Kidney (tissue), 14 donors: ENCODE data around the gene ARHGAP42. TPM values are rescaled to one million over a fixed set of nuclear protein-coding genes. Genes with fewer than 3 reads are reported as not detected.
A peak's percentile ranks its signal among the peaks of the same experiment; 100 is the strongest.

Experiments used
- DNase-seq, 5 donors: peaks; one replicate each; pipeline ENCODE4 v3.0.0-alpha.2; 2013 to 2020
- FAIRE-seq: peaks from 2 replicates; lab custom pipeline; 2012; peaks lifted over from hg19 to GRCh38; lab: Jason Lieb, UNC
- H3K27ac ChIP-seq, 2 donors: one replicate each; pipeline ENCODE4 v1.7.0; 2013; ENCODE audit warnings: low read depth in 2 of 2, low read length in 2 of 2, inconsistent platforms in 1 of 2
- H3K27me3 ChIP-seq: one replicate; pipeline ENCODE4 v1.7.1; 2013; ENCODE audit warnings: low read length, inconsistent platforms; ENCODE audit not compliant: control insufficient read depth, insufficient read depth
- H3K36me3 ChIP-seq, 3 donors: one replicate each; pipeline versions ENCODE4 v1.7.0 to v1.7.1; 2013; ENCODE audit warnings: low read length in 3 of 3, control low read depth in 1 of 3, inconsistent platforms in 1 of 3; ENCODE audit not compliant: insufficient read depth in 3 of 3, control insufficient read depth in 2 of 3
- H3K4me1 ChIP-seq, 3 donors: one replicate each; pipeline versions ENCODE4 v1.7.0 to v1.7.1; 2013; ENCODE audit warnings: low read length in 3 of 3, inconsistent platforms in 1 of 3, low read depth in 1 of 3; ENCODE audit not compliant: control insufficient read depth in 2 of 3, insufficient read depth in 2 of 3
- H3K4me3 ChIP-seq, 3 donors: one replicate each; pipeline versions ENCODE4 v1.7.0 to v1.8.1; 2013; ENCODE audit warnings: low read length in 3 of 3, control low read depth in 1 of 3, inconsistent platforms in 1 of 3
- H3K9ac ChIP-seq, 3 donors: one replicate each; pipeline versions ENCODE4 v1.7.0 to v1.7.1; 2013; ENCODE audit warnings: low read length in 3 of 3, control low read depth in 1 of 3, inconsistent platforms in 1 of 3
- H3K9me3 ChIP-seq, 3 donors: one replicate each; pipeline versions ENCODE4 v1.7.0 to v1.7.1; 2013; ENCODE audit warnings: low read length in 3 of 3, control low read depth in 1 of 3, inconsistent platforms in 1 of 3; ENCODE audit not compliant: control insufficient read depth in 2 of 3, insufficient read depth in 1 of 3
- intact Hi-C: fragments of 100-400 bp; cut with DNase I; formaldehyde crosslinking; loops from one replicate; pipeline ENCODE4 v1.11.1; 2022
- polyA plus RNA-seq: library from polyadenylated mRNA; stranded (reverse); fragments of 350-450 nt; fragmentation: Illumina TruSeq; extraction: RNeasy Lipid Tissue Mini Kit (QIAGEN cat#74804); gene quantifications from one replicate; pipeline ENCODE4 v1.2.3, GENCODE V29; 2014; ENCODE audit warnings: low read depth, low replicate concordance; ENCODE audit not compliant: insufficient read depth
- total RNA-seq: library from RNA; stranded (reverse); fragmentation: NEBNext Ultra II Directional; extraction: Animal tissue kit (Norgen Biotek cat#: 25700); gene quantifications from one replicate; pipeline ENCODE4 v1.2.1, GENCODE V29; 2021
- TF ChIP-seq, protein P1 (sequence below): IDR thresholded peaks from 3 replicates; pipeline ENCODE4 v1.5.1; 2012; ENCODE audit warnings: mild to moderate bottlenecking, moderate library complexity, borderline replicate concordance; ENCODE audit not compliant: insufficient read depth; ENCODE audit errors: extremely low read depth
- donor health status: control.
- donor health status: control.
- donor health status: control.
- donor health status: control.
- donor health status: control.
- donor health status: DM: yes; HTN: yes; CAD: no.
- donor health status: Normal renal cell carcinoma (clear cell type).

ARHGAP42 gene
- total and polyA plus RNA-seq, 2 donors from 2014 or later: 4.2 to 18.9 TPM

DNA sequence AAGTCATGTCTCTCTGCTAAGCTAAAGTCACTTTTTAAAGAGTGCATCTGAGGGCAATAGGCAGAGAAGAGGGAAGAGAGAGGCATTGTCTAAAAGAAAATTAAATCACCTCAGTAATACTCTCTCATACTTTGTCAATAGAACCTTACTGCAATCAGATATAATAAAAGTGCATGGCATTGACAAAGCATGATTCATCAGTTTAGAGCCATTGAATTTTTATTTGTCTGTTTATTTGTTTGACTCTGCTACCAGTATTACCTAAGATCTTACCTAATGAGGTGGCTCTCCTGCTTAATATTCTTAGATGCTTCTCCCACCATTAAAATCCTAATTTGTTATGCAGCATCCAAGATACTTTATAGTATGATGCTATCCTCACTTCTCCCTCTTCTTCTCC is 233.5 kb downstream of the ARHGAP42 start:
- no peak overlapping the region for H3K9ac ChIP-seq
- FAIRE-seq: no peak
- intact Hi-C loops: no loop called here

GRCh38 chr11:100922121-100922520 is 235.0 kb downstream of the ARHGAP42 start:
- intact Hi-C loops: no loop called here
- FAIRE-seq (no peak), DNase-seq (no peak)
- no peak overlapping the region for H3K9ac ChIP-seq
- TF ChIP-seq, protein P1, sequence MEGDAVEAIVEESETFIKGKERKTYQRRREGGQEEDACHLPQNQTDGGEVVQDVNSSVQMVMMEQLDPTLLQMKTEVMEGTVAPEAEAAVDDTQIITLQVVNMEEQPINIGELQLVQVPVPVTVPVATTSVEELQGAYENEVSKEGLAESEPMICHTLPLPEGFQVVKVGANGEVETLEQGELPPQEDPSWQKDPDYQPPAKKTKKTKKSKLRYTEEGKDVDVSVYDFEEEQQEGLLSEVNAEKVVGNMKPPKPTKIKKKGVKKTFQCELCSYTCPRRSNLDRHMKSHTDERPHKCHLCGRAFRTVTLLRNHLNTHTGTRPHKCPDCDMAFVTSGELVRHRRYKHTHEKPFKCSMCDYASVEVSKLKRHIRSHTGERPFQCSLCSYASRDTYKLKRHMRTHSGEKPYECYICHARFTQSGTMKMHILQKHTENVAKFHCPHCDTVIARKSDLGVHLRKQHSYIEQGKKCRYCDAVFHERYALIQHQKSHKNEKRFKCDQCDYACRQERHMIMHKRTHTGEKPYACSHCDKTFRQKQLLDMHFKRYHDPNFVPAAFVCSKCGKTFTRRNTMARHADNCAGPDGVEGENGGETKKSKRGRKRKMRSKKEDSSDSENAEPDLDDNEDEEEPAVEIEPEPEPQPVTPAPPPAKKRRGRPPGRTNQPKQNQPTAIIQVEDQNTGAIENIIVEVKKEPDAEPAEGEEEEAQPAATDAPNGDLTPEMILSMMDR: no peak
- no peaks in the 10 kb centered on the region for H3K9me3 ChIP-seq
- no peak overlapping the region for H3K4me3 ChIP-seq
- H3K27me3 ChIP-seq: no peaks in the 10 kb centered on the region
- no peaks in the 10 kb centered on the region for H3K36me3 ChIP-seq
- H3K4me1 ChIP-seq: peaks cover 0 to 6% (median 0%) of the 10 kb centered on the region in 3 donors
- H3K27ac ChIP-seq: no peak overlapping the region

More for the DNA sequence above, 233.5 kb downstream of the ARHGAP42 start:
- peaks cover 0 to 6% (median 0%) of the 10 kb centered on the region in 3 donors for H3K4me1 ChIP-seq
- DNase-seq: no peak
- TF ChIP-seq, protein P1: no peak
- no peak overlapping the region for H3K4me3 ChIP-seq
- no peaks in the 10 kb centered on the region for H3K27me3 ChIP-seq
- H3K9me3 ChIP-seq: no peaks in the 10 kb centered on the region
- H3K36me3 ChIP-seq: no peaks in the 10 kb centered on the region
- H3K27ac ChIP-seq: no peak overlapping the region

DNA sequence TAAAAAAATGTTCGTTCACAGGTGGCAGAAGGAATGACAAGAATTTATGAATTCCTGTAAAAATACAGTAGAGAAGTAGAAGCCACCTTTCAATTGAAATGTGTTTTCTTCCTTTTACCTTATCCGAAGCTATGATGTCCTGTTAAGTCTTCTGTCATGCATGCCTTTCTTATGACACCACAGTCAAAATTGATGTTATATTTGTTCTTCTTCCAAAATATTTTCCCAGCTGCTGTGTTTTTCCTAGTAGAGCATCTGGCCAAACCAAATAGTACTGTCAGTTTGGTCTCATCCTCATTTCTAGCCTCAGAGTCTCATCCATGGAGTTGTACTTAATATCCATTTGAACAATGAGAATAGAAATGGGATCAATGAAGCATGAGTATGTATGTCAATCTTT is 236.5 kb downstream of the ARHGAP42 start:
- peak in 1 of 5 donors; percentile 15 for DNase-seq
- TF ChIP-seq, protein P1: no peak
- no peak overlapping the region for H3K9ac ChIP-seq
- intact Hi-C loops: no loop called here
- no peak for FAIRE-seq
- H3K27ac ChIP-seq: no peak overlapping the region
- H3K36me3 ChIP-seq: no peaks in the 10 kb centered on the region
- H3K4me3 ChIP-seq: no peak overlapping the region
- H3K4me1 ChIP-seq: peaks cover 0 to 6% (median 0%) of the 10 kb centered on the region in 3 donors
- H3K27me3 ChIP-seq: no peaks in the 10 kb centered on the region
- no peaks in the 10 kb centered on the region for H3K9me3 ChIP-seq

DNA sequence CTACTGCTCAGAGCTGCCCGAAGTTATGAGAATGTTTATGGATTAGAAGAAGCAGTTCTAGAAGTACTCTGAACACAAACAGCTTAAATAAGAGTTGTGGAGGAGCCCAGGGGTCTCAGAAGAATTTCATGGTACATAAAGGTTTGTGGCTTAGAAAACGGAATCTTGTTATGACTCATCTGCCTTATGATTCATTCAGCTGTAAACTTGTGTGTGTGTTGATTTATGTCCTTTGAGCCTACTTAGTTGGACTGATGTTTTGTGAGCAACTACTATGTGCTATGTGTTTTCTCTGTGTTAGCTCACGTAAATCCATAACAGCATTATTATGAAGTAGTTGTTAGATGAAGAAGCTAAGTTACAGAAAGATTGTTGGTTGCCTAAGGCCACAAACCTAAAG is 238.8 kb downstream of the ARHGAP42 start:
- no peaks in the 10 kb centered on the region for H3K36me3 ChIP-seq
- H3K4me1 ChIP-seq: no peaks in the 10 kb centered on the region
- no peaks in the 10 kb centered on the region for H3K27me3 ChIP-seq
- H3K4me3 ChIP-seq: no peak overlapping the region
- intact Hi-C loops: no loop called here
- no peak for FAIRE-seq
- no peak overlapping the region for H3K9ac ChIP-seq
- H3K9me3 ChIP-seq: no peaks in the 10 kb centered on the region
- TF ChIP-seq, protein P1: no peak
- no peak for DNase-seq
- H3K27ac ChIP-seq: no peak overlapping the region
